Stimulated activated CD4-positive, alpha-beta T cell treated with anti-CD3 and anti-CD28 coated beads, Interleukin-2, amount 100 ng/mL, for 4 hours (primary cell): Measurements from ENCODE around the gene CAPN14.
"Not testable (repeated sequence)": the region's sequence is repeated elsewhere in the genome, so short reads cannot be mapped to it uniquely, and the experiment has no call there.

Source experiments
- DNase-seq: peaks from one replicate; pipeline ENCODE4 v3.0.0-alpha.2; 2020; ENCODE audit warnings: low read depth

CAPN14 gene

DNA sequence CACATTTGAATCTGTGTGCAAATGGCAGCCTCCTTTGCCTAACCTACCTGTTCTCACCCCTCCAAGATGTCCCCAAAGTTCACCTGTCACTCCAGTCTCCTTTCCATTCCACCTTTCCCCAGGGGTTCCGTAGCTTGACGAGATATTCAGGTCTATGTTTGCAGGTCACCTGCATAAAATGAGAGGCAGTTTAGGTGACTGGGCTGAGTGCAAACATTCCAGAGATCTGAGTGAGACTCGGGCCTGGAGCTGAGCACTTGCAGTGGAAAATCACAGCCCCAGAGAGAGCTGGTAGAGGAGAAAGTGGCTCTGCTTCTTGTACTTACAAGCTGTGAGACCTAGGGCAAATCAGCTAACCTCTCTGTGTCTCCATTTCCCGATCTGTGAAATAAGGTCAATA lies 20.1 kb downstream of the CAPN14 start:
- no peak for DNase-seq

DNA sequence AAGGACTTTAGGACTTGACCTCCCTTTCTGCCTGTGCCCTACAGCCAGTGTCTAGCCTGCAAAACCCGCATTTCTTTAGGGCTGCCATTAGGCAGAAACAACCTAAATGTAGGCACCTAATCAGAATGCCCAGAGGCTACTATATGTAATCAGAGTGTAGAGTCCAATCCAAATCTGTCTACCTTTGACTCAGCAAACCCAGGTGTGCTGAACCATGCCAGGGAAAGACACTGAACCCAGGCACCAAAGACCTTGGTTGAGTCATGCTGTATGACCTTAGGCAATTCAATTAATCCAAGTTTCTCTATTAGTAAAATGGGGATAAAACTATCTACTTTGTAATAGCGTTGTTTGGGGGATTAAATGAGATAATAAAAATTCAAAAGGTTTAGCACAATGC lies 20.7 kb downstream of the CAPN14 start:
- DNase-seq: no peak

- DNase-seq: no peak
These were observed 23.5 kb downstream of the CAPN14 start for GRCh38 chr2:31193806-31194205.

- DNase-seq: no peak
These were observed 24.4 kb downstream of the CAPN14 start for GRCh38 chr2:31192851-31193392.

- no peak for DNase-seq
These were observed 24.9 kb downstream of the CAPN14 start for GRCh38 chr2:31192396-31192795.

- DNase-seq: no peak
These were observed 25.4 kb downstream of the CAPN14 start for GRCh38 chr2:31191931-31192330.

DNA sequence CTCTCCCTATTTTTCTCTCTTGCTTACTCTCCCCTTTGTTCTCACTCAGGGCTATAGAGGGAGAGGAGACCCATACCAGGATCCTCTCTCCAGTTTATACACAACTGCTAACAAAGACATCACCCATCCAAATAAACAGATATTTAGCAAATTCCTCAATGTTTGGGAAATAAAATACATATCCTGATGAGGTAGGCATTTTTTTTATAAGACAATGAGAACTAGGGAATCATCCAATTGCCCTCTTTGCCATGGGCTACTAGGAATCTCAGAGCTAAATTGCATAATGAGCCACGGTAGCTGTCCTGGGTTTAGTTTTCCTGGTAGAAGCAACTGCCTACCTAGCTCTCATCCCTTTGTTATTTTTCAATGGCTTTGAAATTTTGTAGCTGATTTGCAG lies 27.1 kb downstream of the CAPN14 start:
- no peak for DNase-seq

- DNase-seq: no peak
These were observed 28.2 kb downstream of the CAPN14 start for GRCh38 chr2:31189141-31189540.

DNA sequence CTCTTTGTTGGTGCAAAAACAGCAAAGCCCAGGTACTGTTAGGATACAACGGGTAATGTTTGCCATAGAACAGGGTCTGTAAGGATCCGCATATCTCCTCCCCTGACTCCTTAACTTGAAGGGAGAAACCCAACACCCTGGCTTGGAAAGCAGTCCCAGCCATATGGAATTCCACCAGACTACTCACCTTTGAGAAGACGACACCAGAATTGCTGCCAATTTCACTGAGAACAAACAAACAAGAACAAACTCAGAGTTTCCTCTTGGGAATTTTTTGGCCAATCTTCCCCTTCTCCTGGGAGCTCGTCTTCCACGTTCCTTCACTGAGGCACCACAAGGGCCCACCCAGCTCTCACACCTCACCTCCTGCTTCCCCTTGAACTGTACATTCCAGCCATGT lies 29.2 kb downstream of the CAPN14 start:
- no peak for DNase-seq

DNA sequence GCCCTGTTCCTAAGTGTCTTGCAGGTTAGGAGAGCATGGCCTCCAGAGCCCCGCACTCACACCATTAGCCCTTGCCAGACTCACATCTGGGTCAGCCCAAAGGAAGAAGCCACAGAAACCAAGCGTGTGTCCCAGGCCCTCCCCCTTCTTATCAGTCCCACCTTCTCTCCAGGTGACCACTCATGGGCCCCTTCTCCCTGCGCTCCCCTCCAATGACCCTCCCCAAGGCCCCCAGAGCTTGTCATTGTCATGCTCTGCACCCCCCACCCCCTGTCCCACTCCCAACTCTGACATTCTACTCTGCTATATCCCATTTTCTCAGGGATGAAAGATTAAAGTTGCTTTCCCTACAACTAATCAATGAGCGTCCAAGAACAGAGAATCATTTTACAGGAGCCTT lies 30.1 kb downstream of the CAPN14 start:
- no peak for DNase-seq

GRCh38 chr2:31183973-31184372 lies 33.3 kb downstream of the CAPN14 start:
- not testable (repeated sequence) for DNase-seq

DNA sequence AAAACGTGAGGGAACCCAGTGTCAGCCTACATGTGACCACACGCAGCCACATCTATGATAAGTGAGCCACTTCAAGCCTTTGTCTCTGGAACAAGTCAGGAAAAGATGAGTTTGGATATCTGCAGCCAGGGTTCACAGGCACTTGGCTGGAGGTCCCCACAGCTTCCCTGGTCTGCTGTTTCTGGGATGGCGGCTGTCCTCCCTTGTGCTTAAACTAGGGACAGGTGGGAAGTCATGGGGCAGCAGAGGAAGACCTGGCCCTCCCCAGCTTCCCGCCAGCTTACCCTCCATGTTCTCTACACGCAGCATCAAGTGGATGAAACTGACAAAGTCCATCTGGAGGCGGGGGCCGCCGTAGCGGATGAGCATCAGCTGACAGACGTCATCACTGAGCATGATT lies 40.6 kb downstream of the CAPN14 start:
- DNase-seq: no peak

DNA sequence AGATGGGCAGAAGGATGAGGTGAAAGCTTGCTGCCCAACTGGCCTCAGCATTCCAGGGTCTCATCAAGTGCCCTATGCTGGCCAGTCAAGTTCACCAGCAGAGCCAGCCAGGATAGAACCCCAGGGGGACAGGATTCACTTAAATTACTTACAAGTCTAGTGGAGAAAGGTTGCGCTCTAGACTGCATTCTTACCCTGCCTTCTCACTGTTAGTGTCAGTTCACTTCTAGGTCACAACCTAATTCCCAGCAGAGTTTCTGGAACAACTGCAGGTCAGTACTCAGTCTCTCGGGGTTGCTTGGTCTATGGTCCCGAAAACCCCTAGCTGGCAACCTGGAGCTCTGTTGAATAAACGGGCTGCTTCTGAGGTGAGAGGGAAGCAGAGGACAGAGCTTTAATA lies 46.2 kb downstream of the CAPN14 start:
- DNase-seq: no peak

- peak; percentile 9 for DNase-seq
These were observed 47.1 kb downstream of the CAPN14 start for GRCh38 chr2:31170071-31170698.

GRCh38 chr2:31168291-31168690 lies 49.0 kb downstream of the CAPN14 start:
- DNase-seq: no peak

DNA sequence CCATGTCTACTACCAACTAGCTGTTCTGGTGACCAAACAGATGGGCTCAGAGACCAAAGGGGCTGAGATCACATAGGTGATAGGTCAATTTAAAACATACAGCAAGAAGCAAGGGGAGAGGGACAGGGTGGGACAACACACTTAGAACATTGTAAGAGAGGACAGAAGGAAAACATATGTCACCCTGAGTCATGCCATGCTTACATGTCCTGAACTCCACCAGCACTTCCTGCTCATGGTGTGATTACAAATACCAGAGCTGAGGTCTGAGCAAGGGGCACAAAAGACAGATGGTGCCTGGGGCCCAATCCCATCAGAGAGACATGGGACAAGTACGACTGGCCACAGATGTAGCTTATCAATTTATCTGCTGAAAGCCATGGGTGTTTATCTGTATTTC lies 50.4 kb downstream of the CAPN14 start:
- DNase-seq: no peak

DNA sequence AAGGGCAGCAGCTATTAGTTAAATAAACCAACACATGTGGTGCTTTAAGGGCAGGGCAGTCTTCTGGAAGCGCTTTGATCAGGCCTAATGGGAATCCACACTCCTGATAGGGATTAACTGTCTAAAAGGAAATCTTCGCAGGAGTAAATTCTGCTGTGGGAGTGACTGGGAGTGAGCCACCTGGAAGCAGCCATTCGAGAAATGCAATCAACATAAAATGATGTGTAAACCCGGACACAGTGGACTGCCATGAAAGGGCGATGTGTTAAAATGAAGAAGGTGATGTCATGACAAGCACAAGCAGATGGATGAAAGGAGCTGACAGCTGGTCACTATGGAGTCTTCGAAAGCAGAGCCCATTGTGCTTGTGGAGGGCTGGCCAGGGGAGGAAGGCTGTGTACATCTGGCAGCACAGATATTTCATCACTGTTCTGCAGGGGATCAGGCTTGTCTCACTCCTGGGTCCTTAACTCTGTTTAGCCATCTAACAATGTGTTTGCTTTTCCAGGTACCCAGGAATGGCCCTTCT lies 54.2 kb downstream of the CAPN14 start:
- DNase-seq: no peak

DNA sequence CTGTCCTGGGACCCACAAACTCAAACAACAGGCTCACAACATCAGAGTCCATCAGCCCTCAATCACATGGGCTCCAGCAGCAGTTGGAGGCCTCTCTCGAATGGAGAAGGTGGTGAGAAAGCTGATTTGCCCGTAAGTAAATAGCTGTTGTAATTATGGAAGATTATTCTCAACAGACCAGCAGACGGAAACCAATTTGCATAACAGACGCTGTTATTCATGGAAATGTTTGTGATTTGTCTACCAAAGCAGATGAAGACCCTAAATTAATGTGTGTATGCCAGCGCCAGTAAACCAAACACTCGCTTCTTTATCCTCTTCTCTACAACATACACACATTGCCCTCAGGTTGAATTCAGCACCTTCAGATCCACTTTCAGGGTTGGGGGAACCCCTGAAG lies 55.7 kb downstream of the CAPN14 start:
- no peak for DNase-seq

GRCh38 chr2:31151501-31151900 lies 65.8 kb downstream of the CAPN14 start:
- no peak for DNase-seq

- no peak for DNase-seq
These were observed 67.1 kb downstream of the CAPN14 start for GRCh38 chr2:31150120-31150670.

DNA sequence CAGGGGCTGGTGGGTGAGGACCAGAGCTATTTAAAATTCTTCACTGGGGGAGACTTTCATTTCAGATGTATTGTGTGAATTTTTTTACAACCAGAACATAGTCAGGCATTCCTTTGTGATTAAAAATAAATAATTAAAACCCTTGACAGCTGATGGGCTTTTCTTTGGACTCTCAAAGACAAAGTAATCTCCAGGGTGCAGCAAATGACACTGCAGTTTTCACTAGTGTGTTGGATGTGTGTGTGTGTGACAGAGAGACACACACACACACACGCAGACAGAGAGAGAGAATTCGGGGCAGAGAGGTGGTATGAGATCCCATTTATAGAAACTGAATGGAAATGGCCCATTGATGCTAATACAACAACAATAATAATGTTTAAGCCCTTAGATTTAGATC lies 68.8 kb downstream of the CAPN14 start:
- no peak for DNase-seq

GRCh38 chr2:31147645-31148044 lies 69.7 kb downstream of the CAPN14 start:
- DNase-seq: no peak

- no peak for DNase-seq
These were observed 75.2 kb downstream of the CAPN14 start for GRCh38 chr2:31142110-31142509.
